ENCODE data around the gene PRKCE.

DNA sequence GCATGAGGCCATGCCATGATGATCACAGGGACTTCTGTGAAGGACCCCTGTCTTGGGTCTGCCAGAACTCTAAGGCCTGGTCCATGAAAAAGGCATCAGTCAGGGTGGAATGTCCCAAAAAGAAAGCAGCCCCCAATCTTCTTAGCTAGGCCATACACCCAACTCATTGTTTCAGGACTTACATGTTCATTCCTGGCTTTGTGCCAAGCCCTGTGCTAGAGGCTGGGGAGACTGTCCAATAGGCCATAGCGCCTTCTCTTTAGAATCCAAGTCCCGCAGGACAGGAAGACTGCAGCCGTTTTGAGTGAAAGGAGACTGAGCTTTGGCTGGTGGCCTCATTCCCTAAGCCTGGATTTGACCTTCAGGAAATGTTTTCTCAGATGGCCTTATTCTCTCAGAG, 247.3 kb downstream of the PRKCE start:
- TF ChIP-seq CREB1 (CRISPR knock-in tag; IDR thresholded peaks at IDR 0.05; ENCODE audit: low read depth) (no peak), REST (IDR thresholded peaks at IDR 0.05; ENCODE audit: unreplicated experiment) (no peak), EZH2phosphoT487 (IDR thresholded peaks at IDR 0.05; ENCODE audit: unreplicated experiment) (no peak), POLR2AphosphoS5 (IDR thresholded peaks at IDR 0.05; ENCODE audit: low read depth) (no peak), STAT1 (IDR thresholded peaks at IDR 0.05; ENCODE audit: unreplicated experiment) (no peak), EZH2 (IDR thresholded peaks at IDR 0.05; ENCODE audit: low read depth, unreplicated experiment) (no peak), JUNB (IDR thresholded peaks at IDR 0.05; ENCODE audit: unreplicated experiment) (no peak), ZNF331 (CRISPR knock-in tag; IDR thresholded peaks at IDR 0.05; ENCODE audit: low read depth) (no peak), ZNF114 (CRISPR knock-in tag; IDR thresholded peaks at IDR 0.05) (no peak), NANOG (IDR thresholded peaks at IDR 0.05; ENCODE audit: borderline replicate concordance) (no peak)
- TF ChIP-seq, protein P1, sequence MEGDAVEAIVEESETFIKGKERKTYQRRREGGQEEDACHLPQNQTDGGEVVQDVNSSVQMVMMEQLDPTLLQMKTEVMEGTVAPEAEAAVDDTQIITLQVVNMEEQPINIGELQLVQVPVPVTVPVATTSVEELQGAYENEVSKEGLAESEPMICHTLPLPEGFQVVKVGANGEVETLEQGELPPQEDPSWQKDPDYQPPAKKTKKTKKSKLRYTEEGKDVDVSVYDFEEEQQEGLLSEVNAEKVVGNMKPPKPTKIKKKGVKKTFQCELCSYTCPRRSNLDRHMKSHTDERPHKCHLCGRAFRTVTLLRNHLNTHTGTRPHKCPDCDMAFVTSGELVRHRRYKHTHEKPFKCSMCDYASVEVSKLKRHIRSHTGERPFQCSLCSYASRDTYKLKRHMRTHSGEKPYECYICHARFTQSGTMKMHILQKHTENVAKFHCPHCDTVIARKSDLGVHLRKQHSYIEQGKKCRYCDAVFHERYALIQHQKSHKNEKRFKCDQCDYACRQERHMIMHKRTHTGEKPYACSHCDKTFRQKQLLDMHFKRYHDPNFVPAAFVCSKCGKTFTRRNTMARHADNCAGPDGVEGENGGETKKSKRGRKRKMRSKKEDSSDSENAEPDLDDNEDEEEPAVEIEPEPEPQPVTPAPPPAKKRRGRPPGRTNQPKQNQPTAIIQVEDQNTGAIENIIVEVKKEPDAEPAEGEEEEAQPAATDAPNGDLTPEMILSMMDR (conservative IDR thresholded peaks at IDR 0.05; ENCODE audit: low read depth in 2 of 2) = no peak
